Measurements from ENCODE around the gene S100A2. TPM values are rescaled to one million over a fixed set of nuclear protein-coding genes. Genes with fewer than 3 reads are reported as not detected.

Gene S100A2
- total RNA-seq (not detected), polyA plus RNA-seq (not detected), total RNA-seq (0 to 0.17 (median 0) reads per million in 6 experiments)

DNA sequence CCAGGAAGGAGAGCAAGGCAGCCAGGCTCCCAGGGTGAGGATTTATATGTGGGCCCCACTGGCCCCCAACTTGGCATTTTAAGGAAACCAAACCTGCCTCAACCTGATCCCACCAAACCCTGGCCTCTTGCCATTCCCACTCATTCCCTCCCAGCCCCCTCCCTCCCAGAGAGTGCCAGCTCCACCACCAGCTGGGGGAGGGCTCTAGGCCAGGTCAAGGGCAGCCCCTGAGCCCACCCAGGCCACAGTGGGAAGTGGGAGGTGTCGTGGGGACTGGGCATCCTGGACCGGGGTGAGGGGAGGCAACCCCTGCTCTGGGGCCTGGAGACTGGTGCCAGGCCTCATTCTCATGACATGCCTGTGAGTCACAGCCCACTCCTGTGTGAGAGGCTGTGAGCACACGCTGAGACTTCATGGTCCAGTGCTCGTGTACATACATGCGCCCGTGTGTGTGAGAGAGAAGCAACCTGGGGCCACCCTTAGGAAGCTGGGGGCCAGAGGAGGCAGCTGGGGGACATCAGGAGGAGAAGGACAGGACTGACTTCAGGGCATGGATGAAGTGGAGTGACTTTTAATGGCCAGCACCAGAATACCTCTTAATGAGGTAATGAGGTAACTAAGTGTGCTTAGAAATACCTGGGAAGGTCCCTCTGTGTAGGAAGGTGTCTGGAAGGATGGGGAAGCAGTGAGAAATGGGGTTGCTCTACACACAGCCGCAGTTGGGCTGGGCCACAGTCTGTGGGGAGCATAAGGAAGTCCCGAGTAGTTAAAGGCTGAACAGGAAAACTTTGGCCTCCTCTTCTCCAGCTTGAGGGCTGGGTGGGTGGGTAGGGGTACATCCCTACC is at the start of gene S100A2:
Gene S100A2 (minus strand): TSS at position 316 of the 846 bp plus-strand sequence. CDS start 1,967 bp downstream, outside the sequence.
- DNase-seq (peak in 1 of 10 donors; percentile 30), ATAC-seq (peak; percentile 25 to 35)
- Mint-ChIP-seq H3K36me3 (no peaks in the 10 kb centered on the region), H3K9me3 (no peaks in the 10 kb centered on the region), H3K27me3 (peaks cover 0 to 4% (median 0%) of the 10 kb centered on the region in 5 donors), H3K4me3 (peak within 1 kb of the TSS in 7 of 10 donors; percentile 9 to 84 (median 51)), H3K27ac (peak within 1 kb of the TSS; percentile 8 to 96 (median 72)), H3K4me1 (peaks cover 16 to 32% (median 28%) of the 10 kb centered on the region in 4 donors)
- POLR2A ChIA-PET, result interaction anchor here (0.6 to 4.1 kb wide), 8 partner anchors 20 to 68 kb away, joined by 3 to 25 read pairs (median 6); partner anchors contain the start of genes CHTOP, S100A4, S100A5 and S100A6

DNA sequence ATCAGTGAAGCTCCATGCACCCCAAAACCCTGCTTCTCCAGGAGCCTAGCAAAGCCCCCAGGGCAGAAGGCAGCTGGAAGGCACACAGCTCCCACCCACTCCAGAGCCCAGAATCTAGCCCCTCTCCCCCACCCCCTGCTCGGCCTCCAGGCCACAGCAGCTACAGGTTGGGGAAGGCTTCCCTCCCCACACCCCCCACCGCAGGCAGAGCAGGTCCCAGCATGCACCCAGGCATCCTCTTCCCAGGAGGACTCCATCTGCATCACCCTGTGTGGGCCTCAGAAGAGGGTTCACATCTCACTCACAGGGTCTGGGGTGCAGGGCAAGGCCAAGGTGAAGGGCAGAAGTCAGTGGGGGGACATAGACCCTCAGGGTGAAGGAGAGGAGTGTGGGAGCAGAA is 49.8 kb upstream of the S100A2 start:
- Mint-ChIP-seq H3K4me1 (peaks cover 0 to 6% (median 0%) of the 10 kb centered on the region in 4 donors), H3K9me3 (no peaks in the 10 kb centered on the region), H3K27me3 (no peaks in the 10 kb centered on the region), H3K27ac (peak overlapping the region in 1 of 10 donors; percentile 57), H3K36me3 (no peaks in the 10 kb centered on the region), H3K4me3 (no peak overlapping the region)
- ATAC-seq, result no peak
- DNase-seq, result no peak
- POLR2A ChIA-PET, result no interaction called here

- H3K27ac Mint-ChIP-seq, result no peak overlapping the region
- no peaks in the 10 kb centered on the region for H3K9me3 Mint-ChIP-seq
- no peak overlapping the region for H3K4me3 Mint-ChIP-seq
- DNase-seq (no peak), ATAC-seq (no peak)
- no peaks in the 10 kb centered on the region for H3K36me3 Mint-ChIP-seq
- H3K27me3 Mint-ChIP-seq, result no peaks in the 10 kb centered on the region
- POLR2A ChIA-PET, result no interaction called here
- peaks cover 0 to 6% (median 0%) of the 10 kb centered on the region in 4 donors for H3K4me1 Mint-ChIP-seq
These were observed 49.3 kb upstream of the S100A2 start for GRCh38 chr1:153614906-153615305.

GRCh38 chr1:153614189-153614900 is 48.7 kb upstream of the S100A2 start:
- Mint-ChIP-seq H3K36me3 (no peaks in the 10 kb centered on the region), H3K27me3 (no peaks in the 10 kb centered on the region), H3K27ac (no peak overlapping the region), H3K4me1 (peaks cover 0 to 6% (median 0%) of the 10 kb centered on the region in 4 donors), H3K4me3 (no peak overlapping the region), H3K9me3 (no peaks in the 10 kb centered on the region)
- POLR2A ChIA-PET, result no interaction called here
- ATAC-seq (no peak), DNase-seq (no peak)

DNA sequence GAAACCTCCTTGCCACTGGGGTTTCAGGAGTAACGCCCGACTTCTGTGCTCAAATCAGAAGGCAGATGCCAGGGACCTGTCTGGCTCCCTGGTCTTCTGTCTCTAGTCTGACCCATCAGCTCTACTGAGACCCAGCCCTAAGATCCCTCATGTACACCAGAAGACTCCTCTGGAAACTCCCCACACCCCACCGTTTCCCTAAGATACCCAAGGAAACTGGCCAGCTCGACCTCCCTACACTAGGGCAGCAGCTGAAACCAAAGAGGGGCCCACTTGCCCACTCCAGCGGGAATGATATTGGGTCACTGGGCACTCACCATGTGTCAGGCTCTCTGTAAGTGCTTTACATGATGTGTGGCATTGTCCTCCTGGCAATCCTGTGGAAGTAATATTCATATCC is 47.8 kb upstream of the S100A2 start:
- Mint-ChIP-seq H3K27me3 (no peaks in the 10 kb centered on the region), H3K4me3 (no peak overlapping the region), H3K4me1 (peaks cover 0 to 6% (median 0%) of the 10 kb centered on the region in 4 donors), H3K27ac (no peak overlapping the region), H3K36me3 (no peaks in the 10 kb centered on the region), H3K9me3 (no peaks in the 10 kb centered on the region)
- ATAC-seq (no peak), DNase-seq (no peak)
- POLR2A ChIA-PET, result no interaction called here

DNA sequence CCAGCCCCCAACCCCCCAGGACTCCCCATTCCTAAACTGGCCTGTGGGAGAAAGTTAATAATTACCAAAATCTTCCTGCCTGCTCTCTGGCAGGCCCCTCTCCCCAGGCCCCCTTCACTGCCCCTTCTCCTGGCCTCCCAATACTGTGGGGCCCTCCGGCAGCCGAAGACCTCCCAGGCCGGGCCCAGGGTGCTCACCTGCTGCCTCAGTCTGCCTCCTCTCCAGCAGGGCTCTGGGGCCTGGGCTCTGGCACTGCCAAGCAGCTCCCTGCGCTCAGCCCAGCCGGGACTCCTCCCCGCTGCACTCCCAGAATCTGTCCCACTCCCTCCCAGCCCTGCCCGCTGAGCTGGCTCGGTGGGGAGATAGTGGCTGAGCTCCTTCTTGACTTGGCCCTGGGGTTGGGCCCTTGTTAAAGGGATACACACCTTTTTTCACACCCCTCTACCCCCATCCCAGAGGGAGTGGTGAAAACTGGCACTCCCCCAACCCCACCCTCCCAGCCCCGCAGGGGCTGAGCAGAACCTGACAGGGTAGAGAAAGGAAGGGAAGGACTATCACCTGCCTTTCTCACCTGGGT is 47.2 kb upstream of the S100A2 start, which contains the start of gene S100A16:
Gene S100A16 (minus strand): TSS at position 383 of the 577 bp plus-strand sequence. CDS start 4,986 bp downstream, outside the sequence.
- Mint-ChIP-seq H3K4me1 (peaks cover 0 to 5% (median 0%) of the 10 kb centered on the region in 4 donors), H3K27me3 (no peaks in the 10 kb centered on the region), H3K4me3 (no peak within 1 kb of the TSS), H3K36me3 (no peaks in the 10 kb centered on the region), H3K27ac (peak within 1 kb of the TSS in 2 of 10 donors; percentile 21 to 37), H3K9me3 (no peaks in the 10 kb centered on the region)
- DNase-seq, result no peak
- ATAC-seq, result no peak
- POLR2A ChIA-PET, result no interaction called here

DNA sequence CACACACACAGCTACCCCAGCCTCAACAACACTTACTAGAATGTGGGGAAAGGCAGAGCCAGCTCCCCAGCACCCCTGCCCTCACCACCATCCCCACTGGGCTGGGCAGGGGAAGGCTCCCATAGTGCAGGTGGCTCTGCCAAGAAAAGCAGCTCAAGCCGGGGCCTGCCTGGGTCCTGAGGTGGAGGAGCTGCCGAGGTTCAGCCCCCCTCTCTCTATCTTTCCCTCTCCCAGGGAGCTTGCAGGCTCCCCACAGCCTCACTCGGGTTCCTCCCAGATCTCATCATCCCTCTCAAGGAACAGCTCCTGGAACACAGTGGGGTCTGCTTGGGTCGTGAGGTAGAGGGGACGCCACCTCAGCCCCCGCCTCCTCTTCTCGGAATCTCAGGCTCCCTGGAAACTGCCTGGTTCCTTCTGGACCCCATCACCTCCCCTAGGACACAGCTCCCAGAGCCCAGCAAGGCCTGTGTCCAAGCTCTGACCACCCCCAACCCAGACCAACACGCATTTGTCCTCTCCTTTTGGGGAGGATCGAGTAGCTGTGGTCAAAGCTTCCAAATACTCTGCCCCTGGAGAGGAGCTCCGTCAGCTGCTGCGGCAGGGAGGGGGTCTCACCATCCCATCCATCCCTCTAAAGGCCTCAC is 46.6 kb upstream of the S100A2 start:
- DNase-seq (no peak), ATAC-seq (no peak)
- H3K4me1 Mint-ChIP-seq, result no peaks in the 10 kb centered on the region
- no peaks in the 10 kb centered on the region for H3K36me3 Mint-ChIP-seq
- H3K9me3 Mint-ChIP-seq, result no peaks in the 10 kb centered on the region
- peak overlapping the region in 2 of 10 donors; percentile 21 to 37 for H3K27ac Mint-ChIP-seq
- H3K27me3 Mint-ChIP-seq, result no peaks in the 10 kb centered on the region
- POLR2A ChIA-PET, result interaction anchor here (0.7 kb wide), 1 partner anchor 37 kb away, joined by 4 read pairs; no protein-coding TSS in a partner anchor
- no peak overlapping the region for H3K4me3 Mint-ChIP-seq

DNA sequence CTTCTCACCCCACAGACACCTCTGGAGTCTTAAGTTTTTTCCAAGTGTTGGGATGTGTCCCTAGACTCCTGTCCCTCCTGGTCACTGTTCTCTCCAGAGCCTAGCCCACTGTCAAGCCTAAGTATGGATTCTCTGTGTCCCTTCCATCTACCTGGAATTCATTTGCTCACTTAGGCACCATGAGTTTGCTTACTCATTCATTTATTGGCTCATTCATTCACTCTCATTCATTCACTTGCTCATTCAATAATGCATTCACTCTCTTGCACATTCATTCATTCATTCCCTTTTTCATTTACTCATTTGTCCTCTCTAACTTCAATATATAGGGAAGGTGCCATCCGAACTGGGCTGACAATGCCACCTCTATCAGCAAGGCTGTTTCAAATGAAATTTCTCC is 45.7 kb upstream of the S100A2 start:
- Mint-ChIP-seq H3K27ac (no peak overlapping the region), H3K36me3 (no peaks in the 10 kb centered on the region), H3K9me3 (no peaks in the 10 kb centered on the region), H3K27me3 (no peaks in the 10 kb centered on the region), H3K4me3 (no peak overlapping the region), H3K4me1 (no peaks in the 10 kb centered on the region)
- no peak for ATAC-seq
- POLR2A ChIA-PET, result no interaction called here
- DNase-seq, result no peak

DNA sequence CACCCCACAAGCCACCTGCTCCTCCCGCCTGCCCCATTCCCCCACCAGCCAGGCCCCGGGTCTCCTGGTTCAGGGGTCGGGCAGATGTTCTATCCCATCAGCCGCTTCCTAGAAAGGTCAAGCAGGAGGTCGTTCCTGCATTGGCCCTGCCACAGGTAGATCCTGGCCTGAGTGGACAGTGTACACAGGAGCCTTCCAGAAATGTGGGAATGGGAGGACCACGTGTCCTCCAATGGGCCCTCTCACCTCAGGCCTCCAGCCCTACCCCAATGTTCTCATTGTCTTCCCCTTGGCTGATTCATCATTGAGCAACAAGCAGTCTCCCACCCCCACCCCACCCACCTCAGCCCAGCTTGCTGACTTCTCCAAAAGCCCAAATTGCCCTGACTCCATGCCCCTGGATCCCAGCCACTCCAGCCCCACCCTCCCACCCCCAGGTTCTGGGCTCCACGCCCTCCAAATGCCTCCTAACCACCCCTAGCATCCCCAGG is 45.2 kb upstream of the S100A2 start:
- Mint-ChIP-seq H3K27me3 (no peaks in the 10 kb centered on the region), H3K27ac (no peak overlapping the region), H3K9me3 (no peaks in the 10 kb centered on the region), H3K4me1 (no peaks in the 10 kb centered on the region), H3K4me3 (no peak overlapping the region), H3K36me3 (no peaks in the 10 kb centered on the region)
- POLR2A ChIA-PET, result no interaction called here
- ATAC-seq (no peak), DNase-seq (no peak)

DNA sequence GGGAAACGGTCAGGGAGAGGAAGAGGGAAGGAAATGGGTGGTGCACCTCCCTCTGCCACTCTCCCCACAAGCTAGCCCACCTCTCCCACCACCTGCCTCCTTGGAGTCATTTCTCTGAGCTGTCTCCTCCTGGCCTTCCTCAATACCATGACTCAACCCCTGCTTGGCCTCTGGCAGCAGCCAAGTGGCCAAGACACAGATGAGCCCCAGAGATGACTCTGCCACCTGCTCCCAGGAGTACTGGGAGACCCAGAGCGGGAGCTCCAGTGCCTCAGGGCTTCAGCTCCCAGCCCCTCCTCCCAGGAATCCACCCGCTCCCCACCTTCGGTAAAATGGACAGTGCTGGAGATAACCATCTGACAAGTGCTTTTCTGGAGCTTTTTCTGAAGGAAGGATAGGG is 44.7 kb upstream of the S100A2 start:
- DNase-seq, result no peak
- H3K27me3 Mint-ChIP-seq, result no peaks in the 10 kb centered on the region
- no peak overlapping the region for H3K27ac Mint-ChIP-seq
- no peaks in the 10 kb centered on the region for H3K9me3 Mint-ChIP-seq
- H3K4me1 Mint-ChIP-seq, result no peaks in the 10 kb centered on the region
- no peak for ATAC-seq
- POLR2A ChIA-PET, result no interaction called here
- H3K4me3 Mint-ChIP-seq, result no peak overlapping the region
- no peaks in the 10 kb centered on the region for H3K36me3 Mint-ChIP-seq

- no peaks in the 10 kb centered on the region for H3K27me3 Mint-ChIP-seq
- POLR2A ChIA-PET, result no interaction called here
- H3K9me3 Mint-ChIP-seq, result no peaks in the 10 kb centered on the region
- no peaks in the 10 kb centered on the region for H3K4me1 Mint-ChIP-seq
- no peak overlapping the region for H3K27ac Mint-ChIP-seq
- no peaks in the 10 kb centered on the region for H3K36me3 Mint-ChIP-seq
- no peak for DNase-seq
- ATAC-seq, result no peak
- H3K4me3 Mint-ChIP-seq, result peak overlapping the region in 1 of 10 donors; percentile 52
These were observed 43.9 kb upstream of the S100A2 start for GRCh38 chr1:153609585-153609907.

DNA sequence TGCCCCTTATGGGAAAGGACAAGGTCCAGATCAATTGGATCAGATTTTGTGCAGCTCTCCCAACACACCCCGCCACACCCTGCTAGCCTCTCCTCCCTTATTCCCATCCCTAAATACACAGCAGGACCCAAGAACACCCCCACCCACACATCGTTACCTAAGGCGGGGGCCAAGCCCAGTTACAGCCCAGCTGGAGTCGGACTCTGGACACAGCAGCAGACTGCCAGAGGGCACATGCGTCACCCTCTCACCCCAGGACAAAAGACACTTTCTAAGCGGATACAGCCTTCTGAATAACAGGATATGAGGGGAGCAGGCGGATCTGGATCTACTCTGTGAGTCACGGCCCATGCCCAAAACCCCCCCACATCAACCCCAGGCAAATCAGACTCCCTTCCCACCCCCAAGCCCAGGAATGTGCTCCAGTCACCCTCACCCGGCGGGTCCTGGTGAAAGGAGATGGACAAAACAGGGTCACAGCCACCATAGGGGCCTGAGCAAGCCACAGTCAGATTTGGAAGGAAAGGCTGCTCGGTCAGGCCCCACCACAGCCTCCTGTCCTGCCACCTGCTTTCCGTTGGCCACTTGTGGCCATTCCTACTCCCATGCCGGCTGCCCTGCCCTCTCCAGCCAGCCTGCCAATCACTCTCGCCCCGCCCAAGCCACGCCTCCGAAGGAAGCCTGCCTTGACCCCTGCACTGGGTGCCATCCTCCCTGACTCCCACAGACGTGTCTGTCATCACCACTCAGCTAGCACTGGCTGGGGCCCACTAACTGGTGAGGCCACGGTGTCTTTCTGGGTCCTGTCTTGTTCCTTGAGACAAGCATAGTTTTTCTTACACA is 43.3 kb upstream of the S100A2 start:
- ATAC-seq (no peak), DNase-seq (no peak)
- Mint-ChIP-seq H3K27me3 (no peaks in the 10 kb centered on the region), H3K9me3 (no peaks in the 10 kb centered on the region), H3K36me3 (no peaks in the 10 kb centered on the region), H3K27ac (peak overlapping the region in 1 of 10 donors; percentile 28), H3K4me1 (no peaks in the 10 kb centered on the region), H3K4me3 (no peak overlapping the region)
- POLR2A ChIA-PET, result no interaction called here
